Stimulated activated CD8-positive, alpha-beta memory T cell treated with anti-CD3 and anti-CD28 coated beads, Interleukin-12 subunit alpha, Interleukin-12 subunit beta, amount 100 ng/mL, for 24 hours (primary cell): ENCODE measurements around the gene STAT1.
"Not testable (repeated sequence)": the region's sequence is repeated elsewhere in the genome, so short reads cannot be mapped to it uniquely, and the experiment has no call there.

Experiments used
- DNase-seq: peaks from one replicate; pipeline ENCODE4 v3.0.0-alpha.2; 2020; ENCODE audit errors: extremely low read depth

The STAT1 gene

DNA sequence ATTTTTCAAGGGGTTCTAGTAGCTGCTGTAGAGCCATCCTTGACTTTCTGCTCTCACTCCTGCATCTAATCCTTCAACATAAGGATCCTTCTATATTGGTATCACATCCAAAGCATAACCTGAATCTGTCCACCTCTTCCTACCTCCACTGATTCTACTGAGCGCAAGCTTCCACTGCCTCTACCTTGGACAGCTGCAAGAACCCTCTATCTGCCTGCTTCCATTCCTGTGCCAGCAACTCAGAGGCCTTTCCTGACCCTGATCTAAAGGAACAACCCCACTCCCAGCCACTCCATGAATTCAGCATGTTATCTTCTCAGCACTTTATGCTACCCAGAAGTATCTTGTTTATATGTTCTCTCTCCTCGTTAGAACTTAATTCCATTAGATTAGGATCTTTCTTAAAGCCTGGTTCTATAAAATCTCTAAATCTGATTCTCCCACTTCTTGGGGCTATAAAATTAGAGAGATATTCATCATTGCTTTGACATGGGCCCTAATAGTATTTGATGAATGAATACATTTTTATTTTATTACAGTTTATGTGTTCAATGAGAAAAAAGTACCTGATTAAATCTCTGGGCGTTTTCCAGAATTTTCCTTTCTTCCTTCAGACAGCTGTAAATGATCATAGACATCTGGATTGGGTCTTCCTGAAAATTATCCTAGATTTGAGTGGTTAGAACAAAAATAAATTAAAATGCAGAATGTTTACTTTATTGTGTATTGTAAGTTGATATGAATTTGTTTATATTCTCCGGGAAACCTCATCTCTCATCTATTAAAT is 6.8 kb downstream of the STAT1 start:
- no peak for DNase-seq

DNA sequence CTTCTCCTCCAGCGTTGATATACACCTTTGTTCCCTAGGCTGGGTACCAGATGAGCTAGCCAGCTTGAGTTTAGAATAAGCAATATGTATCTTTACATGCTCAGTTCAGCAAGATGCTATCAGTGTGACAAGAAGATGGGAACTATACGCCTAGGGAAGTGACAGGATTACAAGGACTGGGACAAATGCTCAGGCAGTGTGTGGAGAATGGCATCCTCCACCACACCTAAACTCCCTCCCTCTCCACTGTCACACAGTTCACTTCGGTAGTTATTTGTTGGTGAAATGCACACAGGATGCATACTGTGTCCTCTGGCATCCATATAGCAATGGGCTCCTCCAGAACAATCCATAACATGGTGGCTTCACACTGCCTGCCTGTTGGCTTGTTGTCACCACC is 7.7 kb downstream of the STAT1 start:
- DNase-seq: no peak

DNA sequence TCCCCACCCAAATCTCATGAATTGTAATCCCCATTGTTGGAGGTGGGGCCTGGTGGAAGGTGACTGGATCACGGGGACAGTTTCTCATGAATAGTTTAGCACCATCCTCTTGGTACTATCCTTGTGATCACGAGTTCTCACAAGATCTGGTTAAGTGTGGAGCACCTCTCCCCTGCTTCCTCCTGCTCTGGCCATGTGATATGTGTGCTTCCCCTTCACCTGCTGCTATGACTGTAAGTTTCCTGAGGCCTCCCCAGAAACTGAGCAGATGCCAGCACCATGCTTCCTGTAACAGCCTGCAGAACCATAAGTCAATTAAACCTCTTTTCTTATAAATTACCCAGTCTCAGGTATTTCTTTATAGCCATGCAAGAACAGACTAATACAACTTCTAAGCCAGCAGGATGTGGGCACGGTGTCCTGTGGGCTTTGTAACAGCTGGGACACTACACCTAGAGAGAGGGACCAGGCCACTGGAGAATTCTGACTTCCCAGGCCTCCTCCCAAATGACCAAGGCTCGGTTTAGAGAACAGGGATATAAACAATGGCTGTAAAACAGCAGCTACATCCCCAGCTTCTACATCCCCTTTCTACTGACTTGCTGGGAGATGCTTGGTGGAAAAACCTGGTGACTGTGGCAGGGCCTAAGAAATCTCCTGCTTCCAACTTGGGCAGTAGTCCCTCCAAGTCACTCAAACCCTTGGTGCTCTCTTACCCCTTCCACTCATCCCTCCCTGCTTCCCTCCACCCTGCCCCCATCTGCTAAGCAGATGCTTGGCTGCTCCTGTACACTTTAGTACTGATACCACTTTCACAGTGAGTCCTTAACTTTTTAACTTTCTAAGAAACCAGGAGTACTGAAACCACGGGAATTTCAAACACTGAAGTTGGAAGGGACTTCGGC is 10.3 kb downstream of the STAT1 start:
- DNase-seq: no peak

DNA sequence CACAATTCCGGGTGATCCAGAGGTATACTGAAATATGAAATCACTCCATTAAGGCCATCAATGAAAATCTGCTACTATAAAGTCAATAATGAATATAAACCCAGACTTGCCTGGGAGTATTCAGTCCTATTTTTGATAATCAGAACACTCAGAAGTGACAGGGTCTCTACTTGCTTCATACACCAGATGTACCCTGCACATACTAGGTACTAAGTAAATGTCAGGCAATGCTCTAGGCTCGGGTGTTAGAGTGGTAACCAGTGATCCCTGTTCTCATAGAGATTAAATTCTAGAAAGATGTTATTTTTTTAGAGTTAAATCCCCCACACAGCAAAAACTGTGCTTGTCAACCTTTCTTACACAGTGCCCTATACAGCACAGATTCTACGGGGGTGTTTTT is 12.3 kb downstream of the STAT1 start:
- DNase-seq: no peak

DNA sequence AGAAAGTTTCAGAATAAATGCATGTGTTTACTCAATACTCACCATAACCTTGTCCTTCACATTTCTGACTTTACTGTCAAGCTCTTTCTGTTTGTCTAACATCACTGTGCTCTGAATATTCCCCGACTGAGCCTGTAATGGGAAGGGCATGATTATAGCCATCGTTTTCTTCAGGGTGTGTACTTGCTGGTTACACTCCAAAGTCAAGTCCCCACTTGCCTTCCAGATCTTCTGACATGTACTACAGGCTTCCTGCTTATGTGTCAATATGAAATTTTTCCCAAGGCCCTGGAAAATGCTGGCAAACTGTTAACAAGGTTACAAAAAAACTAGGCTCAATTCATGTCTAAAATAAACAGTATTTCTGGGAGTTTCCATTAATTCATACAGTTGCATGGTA is 12.9 kb downstream of the STAT1 start:
- DNase-seq: no peak

DNA sequence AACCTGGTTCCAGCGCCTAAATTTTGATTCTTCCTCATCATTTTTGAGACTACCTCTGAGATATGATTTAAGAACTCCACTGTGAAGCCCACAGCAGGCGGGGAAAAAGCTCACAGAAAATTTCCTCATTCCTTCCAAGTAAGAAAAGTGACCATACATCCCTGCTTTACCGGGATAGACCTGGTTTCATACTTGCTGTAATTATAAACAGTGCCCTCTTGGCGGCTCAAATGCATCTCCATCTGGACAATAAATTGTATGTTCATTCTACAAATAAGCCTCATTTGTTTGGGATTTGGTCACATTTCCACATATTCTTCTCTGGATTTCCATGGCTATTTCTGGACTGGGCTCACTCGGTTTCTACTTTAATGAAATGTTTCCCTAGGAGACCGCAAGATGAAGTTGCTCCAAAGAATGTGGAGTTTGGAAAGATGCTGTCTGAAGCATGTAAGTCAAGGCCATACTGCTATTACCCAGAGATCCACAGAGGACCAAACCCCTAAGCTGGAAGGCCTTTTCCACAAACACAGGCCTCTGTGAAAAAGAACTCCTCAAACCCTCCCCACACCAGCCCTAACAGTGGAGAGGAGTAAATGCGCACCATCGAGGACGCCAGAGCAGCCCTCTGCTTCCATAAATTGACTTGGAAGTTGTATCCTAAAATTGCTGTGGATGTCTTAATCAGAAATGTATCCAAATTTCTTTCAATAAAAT is 13.9 kb downstream of the STAT1 start:
- no peak for DNase-seq

DNA sequence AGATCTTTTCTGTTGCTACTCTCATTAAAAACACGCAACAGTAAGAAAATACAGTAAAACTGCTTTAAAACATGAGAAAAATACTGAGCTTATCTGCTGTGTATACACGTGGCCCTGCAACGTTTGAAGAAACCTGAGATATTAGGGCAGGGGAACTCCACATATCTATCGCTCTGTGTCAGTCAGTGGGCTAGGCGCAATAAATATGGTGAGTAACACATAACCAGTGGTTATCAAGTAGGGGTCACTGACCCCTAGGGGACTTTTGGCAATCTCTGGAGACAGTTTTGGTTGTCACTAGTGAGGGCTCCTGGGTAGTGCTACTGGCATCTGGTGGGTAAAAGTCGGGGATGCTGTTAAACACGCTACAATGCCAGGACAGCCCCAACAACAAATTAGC is 14.9 kb downstream of the STAT1 start:
- no peak for DNase-seq

DNA sequence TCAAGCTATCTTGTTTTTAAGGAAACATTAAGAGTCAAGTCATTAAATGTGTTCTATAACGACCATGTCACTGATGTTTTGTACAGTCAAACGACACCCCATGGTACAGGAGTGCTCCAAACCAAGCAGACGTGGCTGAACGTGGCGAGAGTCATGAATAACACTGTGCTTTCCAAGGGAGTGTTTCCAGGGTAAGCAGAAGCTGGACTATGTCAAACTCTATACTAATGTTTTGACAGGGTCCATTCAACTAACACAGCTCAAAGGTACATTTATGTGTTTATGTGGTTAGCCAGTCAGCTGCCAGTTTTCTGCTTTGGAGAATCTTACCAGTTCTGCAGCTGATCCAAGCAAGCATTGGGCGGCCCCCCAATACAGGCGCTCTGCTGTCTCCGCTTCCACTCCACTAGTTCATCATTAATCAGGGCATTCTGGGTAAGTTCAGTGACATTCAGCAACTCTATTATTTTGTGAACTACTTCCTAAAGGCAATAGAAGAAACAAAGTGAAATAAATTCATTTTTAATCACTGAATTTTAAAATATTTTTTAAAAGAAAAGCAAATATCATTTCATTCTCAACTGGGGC is 16.4 kb downstream of the STAT1 start:
- DNase-seq: no peak

DNA sequence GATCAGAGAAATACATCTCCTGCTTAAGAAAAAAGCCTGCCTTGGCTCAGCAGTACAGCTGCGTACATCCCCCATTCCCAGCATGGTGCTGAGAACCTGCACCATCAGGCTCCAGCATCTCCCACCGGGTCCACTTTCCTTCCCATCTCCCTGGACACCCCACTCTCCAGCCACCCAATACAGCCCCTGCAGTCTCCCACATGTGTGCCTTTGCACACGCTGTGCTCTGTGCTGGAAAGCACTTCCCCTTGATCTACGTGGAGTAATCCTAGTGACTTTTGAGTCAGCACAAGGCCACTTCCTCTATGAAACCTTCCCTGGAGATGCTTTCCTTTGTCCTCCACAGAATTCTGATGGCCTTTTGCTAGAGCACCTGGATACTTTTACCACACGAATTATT is 17.0 kb downstream of the STAT1 start:
- DNase-seq: no peak

DNA sequence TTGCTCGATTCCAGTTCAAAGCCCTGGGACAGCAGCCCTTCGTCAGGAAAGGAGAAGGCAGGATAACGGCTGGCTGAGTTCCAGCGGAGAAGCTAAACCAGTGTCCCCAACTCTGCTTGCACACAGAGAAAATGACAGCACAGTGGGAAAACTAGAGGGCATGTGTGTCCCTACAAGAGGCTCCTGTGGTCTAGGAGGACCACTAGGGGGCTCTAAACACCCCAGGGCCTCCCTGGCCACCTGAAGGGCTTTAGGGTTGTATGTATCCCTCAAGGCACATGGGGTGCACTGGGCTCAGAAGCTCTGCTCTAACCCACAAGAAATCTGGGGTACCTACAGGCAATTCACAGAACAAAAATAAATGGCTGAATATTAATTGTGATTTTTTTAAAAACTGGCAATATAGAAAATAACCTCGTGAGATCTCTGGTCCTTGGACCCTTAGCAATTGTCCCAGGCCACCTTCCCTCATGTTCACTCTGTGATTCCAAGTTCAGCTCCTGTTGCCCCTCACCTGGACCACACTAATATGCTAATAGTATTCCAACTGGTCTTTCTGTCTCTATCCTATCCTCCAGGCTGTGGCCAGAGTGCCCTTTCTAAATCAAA is 17.5 kb downstream of the STAT1 start:
- DNase-seq: no peak

DNA sequence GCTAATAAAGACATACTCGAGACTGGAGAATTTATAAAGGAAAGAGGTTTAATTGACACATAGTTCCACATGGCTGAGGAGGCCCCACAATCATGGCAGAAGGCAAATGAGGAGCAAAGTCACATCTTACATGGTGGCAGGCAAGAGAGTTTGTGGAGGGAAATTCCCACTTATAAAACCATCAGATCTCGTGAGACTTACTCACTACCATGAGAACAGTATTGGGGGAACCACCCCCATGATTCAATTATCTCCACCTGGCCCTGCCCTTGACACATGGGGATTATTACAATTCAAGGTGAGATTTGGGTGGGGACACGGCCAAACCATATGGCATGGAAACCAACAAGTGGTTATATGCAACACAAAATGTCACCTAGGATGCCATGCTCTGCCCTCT is 18.7 kb downstream of the STAT1 start:
- DNase-seq: not testable (repeated sequence)

DNA sequence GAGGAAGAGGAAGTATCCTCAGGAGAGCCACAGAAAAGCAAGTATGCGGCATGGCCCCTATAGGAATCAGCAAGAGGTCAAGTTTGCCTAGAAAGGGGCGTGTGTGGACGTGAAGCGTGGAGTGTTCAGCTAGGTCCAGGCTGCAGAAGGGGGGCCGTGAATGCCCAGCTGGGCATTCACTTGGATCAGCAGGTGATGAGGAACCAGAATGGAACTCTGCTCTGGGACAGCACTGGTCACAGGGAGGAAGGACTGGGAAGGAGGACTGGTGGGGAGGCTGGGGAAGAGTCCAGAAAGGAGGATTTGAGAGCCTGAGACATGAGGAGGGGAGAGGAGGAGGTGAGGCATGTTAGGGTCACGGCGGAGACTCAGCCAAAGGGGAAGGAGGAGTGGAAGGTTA is 19.8 kb downstream of the STAT1 start:
- DNase-seq: no peak

DNA sequence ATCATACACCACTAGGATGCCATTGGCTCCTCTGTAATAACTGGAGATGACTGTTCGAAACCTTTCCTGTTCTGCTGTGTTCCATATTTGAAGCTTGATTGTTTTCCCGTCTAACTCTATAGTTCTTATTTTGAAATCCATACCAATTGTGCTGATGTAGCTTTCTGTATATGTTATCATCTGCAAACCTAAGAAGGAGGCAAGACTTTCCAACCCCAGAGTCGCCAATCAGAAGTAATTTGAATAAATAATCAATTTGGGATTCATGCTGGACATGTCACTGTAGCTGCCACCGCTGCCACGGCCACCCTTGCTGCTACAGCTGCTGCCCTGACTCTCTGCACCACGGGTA is 20.7 kb downstream of the STAT1 start:
- DNase-seq: no peak

DNA sequence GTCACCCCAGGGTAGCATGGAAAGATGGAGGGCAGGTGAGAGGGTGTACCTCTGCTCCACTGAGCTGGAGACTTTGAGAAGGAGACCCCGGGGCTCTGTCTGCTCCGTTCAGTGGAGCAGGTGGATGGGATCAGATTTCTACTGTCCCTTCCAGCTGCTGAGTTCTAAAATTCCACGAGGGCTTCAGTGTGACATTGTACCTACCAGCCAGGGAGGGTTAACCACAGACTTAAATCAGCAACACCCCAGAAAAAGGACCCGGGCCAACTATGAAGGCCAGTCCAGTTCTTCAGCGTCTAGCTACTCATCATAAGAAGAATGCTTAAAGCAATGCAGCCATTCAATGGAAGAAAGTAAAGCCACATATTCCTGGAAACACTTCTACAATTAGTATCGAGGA is 23.8 kb downstream of the STAT1 start:
- DNase-seq: no peak

DNA sequence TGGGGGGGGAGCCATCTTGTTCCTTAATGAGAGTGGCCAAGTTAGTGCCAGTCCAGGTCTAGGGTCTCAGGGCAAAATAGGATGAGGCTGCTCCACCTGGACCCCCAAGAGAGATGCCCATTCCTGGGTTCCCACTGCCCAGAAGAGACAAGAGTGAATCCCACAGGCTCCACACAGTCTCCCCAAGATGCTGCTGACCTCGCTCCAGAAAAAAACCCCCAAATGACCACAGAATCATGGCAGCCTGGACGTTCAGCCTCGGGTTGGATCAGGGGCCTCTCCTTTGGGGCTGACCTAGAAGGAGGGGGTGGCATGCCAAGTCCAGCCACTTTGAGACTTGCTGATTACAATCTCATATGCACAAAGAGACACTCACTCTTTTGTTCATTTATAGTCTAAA is 25.1 kb downstream of the STAT1 start:
- no peak for DNase-seq

DNA sequence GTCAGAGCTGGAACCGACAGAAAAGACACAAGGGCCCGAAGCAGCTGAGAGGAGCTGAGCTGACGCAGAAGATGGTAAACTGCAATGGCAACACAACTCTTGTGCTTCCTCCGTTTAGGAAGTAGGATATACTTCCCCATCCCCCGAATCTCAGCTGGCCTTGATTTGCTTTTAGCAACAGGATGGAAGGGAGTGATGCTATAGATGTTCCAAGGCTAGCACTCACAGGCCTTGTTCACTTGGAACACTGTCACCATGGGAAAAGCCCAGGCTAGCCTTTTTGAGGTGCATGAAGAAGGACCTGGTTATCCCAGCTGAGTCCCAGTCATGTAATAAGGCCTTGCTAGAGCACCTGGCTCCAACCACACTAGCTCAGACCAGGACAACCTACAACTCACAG is 26.0 kb downstream of the STAT1 start:
- DNase-seq: no peak

DNA sequence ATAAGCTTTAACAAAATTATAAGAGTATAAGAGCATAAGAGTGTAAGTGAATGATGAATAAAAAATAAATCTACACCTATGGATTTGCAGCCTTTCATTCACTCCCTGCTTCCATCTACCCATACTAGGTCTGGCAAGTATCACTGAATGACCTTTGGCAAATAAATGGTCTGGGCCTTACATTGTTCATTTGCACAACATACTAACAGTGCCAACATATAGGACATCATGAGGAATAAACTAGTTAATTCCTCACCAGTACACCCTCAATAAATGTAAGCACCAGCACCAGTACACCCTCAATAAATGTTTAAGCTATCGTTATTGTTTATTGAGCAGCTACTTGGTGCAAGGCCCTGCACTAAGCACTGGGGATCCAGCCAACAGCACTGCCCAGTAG is 26.9 kb downstream of the STAT1 start:
- no peak for DNase-seq

DNA sequence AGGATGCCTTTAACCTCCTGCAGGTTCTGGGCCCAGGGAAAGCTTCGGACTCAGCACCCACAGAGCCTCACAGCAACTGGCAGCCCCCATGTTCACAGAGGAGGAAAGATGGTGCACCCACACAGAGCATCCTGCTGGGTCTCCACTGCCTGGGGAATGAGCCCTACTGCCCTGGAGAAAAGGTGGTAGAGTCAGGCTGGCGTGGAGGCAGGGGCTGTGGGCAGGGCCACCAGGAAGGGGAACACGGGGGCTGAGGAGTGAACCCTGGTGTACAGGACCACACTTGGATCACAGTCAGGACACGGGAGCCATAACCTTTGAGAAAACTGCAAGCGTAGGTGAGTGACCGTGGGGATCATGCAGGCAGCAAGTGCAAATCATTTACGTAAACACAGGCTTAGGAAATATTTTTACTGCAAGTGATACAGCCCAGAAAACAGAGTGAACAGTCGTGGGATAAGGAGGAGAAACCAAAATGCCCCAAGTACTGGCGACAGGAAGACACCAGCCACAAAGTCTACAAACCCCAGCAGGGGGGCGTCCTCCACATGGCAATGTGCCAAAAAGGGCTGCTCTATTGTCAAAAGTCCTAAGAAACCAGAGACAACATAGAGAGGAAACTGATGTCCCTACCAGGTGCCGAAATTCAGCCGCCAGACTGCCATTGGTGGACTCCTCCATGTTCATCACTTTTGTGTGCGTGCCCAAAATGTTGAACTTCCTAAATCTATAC is 27.6 kb downstream of the STAT1 start:
- DNase-seq: no peak

DNA sequence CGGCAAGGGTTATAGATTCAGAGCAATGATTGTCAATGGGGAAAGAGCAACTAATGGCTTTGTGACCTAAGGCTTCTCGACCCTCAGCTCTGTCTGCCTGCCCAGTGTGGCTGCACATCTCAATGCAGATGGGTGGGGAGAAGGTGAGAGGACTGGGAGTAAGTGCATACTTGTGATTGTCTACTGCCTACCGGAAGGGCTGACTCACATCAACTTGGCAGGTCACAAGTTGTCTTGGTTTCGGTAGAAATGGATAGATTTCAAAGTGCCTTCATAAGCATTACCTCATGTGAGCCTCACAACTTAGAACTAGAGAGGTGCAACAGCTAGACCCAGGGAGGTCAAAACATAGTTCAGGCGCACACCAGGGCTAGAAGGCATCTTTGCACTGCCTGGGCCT is 29.4 kb downstream of the STAT1 start:
- DNase-seq: no peak

DNA sequence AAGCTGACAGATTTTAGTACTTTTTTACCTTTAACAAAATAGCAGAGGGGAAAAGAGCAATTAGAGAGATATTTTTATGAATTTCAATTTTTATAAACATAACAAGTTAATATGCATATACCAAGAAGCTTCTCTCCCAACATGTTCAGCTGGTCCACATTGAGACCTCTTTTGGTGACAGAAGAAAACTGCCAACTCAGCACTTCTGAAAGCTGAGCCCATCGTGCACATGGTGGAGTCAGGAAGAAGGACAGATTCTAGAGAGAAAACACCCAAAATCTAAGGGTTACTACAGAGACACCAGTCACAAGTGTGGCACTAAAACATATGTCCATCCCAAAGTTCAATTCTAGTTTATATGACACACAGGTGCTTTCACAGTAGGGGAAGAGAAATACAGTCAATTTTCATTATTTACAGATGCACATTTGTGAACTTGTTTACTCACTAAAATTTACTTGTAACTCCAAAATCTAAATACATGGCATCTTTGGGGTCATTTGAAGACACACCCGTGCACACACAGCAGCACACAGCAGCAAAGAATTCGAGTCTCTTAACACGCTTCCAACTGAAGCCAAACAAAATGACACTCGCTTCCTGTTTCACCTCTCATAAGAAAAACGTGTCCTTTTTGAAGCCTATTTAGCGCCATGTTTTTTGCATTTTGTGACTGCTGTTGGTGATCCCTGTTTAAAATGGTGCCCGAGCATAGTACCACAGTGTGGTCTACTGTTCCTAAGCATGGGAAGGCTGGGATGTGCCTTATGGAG is 31.5 kb downstream of the STAT1 start:
- DNase-seq: no peak
